ENCODE measurements around the gene UBE2E1.
A peak's percentile ranks its signal among the peaks of the same experiment; 100 is the strongest.
"Not testable (repeated sequence)": the region's sequence is repeated elsewhere in the genome, so short reads cannot be mapped to it uniquely, and the experiment has no call there.

Gene UBE2E1

GRCh38 chr3:23869977-23870662, 64.4 kb downstream of the UBE2E1 start:
- no peak overlapping the region for H3K4me3 ChIP-seq (ENCODE audit: low read depth, low read length)
- TF ChIP-seq, protein P1, sequence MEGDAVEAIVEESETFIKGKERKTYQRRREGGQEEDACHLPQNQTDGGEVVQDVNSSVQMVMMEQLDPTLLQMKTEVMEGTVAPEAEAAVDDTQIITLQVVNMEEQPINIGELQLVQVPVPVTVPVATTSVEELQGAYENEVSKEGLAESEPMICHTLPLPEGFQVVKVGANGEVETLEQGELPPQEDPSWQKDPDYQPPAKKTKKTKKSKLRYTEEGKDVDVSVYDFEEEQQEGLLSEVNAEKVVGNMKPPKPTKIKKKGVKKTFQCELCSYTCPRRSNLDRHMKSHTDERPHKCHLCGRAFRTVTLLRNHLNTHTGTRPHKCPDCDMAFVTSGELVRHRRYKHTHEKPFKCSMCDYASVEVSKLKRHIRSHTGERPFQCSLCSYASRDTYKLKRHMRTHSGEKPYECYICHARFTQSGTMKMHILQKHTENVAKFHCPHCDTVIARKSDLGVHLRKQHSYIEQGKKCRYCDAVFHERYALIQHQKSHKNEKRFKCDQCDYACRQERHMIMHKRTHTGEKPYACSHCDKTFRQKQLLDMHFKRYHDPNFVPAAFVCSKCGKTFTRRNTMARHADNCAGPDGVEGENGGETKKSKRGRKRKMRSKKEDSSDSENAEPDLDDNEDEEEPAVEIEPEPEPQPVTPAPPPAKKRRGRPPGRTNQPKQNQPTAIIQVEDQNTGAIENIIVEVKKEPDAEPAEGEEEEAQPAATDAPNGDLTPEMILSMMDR (conservative IDR thresholded peaks at IDR 0.05; ENCODE audit: low read depth, low read length) = no peak

GRCh38 chr3:23870663-23871043, 64.9 kb downstream of the UBE2E1 start:
- H3K4me3 ChIP-seq (ENCODE audit: low read depth, low read length); DNase-seq (ENCODE audit: low read depth): not testable (repeated sequence)

More at GRCh38 chr3:23869977-23870662, 64.4 kb downstream of the UBE2E1 start:
- DNase-seq (ENCODE audit: low read depth) = no peak

DNA sequence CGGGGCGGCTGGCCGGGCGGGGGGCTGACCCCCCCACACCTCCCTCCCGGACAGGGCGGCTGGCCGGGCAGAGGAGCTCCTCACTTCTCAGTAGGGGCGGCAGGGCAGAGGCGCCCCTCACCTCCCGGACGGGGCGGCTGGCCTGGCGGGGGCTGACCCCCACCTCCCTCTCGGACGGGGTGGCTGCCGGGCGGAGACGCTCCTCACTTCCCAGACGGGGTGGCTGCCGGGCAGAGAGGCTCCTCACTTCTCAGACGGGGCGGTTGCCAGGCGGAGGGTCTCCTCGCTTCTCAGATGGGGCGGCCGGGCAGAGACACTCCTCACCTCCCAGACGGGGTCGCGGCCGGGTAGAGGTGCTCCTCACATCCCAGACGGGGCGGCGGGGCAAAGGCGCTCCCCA, 65.6 kb downstream of the UBE2E1 start:
- H3K4me3 ChIP-seq (ENCODE audit: low read depth, low read length); DNase-seq (ENCODE audit: low read depth): not testable (repeated sequence)

DNA sequence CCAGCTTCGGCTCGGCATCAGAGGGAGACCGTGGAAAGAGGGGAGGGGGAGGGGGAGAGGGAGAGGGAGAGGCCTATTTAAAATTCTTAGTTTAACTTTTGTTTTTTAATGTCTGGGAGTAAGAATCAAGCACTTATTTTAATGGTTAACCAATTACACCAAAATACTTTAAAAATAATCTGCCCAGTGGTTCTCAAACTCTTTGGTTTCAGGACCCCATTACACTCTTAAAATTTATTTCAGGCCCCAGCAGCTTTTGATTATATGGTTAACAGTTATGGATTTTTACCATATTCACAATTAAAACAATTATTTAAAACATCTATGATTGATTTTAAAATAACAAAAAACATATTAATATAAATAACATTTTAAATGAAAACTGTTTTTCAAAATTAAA, 66.6 kb downstream of the UBE2E1 start:
- no peak for DNase-seq (ENCODE audit: low read depth)
- no peak overlapping the region for H3K4me3 ChIP-seq (ENCODE audit: low read depth, low read length)
- TF ChIP-seq, protein P1 (conservative IDR thresholded peaks at IDR 0.05; ENCODE audit: low read depth, low read length) = no peak

DNA sequence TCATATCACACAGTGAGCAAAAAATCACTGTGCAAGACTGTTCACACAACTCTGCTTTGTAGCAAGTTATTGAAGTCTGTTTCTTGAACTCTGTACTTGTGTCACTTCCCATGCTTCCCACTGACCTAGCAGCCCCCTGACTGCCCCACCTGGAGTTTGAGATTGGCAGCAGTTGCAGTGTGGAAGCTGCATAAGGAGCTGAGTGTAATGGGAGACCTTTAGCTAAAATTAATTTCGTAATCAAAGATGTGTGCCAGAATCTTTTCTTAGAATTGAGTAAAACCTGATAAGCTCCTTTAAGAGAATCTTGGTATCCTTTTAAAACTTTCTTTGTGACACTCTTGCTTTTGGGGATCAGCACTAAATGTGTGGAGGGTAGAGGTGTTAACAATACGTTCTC, 68.2 kb downstream of the UBE2E1 start:
- TF ChIP-seq, protein P1 (conservative IDR thresholded peaks at IDR 0.05; ENCODE audit: low read depth, low read length) = peak; percentile 19
- H3K4me3 ChIP-seq (ENCODE audit: low read depth, low read length) = no peak overlapping the region
- peak; percentile 56 for DNase-seq (ENCODE audit: low read depth)

- H3K4me3 ChIP-seq (ENCODE audit: low read depth, low read length) = no peak overlapping the region
- peak; percentile 57 for DNase-seq (ENCODE audit: low read depth)
- TF ChIP-seq, protein P1 (conservative IDR thresholded peaks at IDR 0.05; ENCODE audit: low read depth, low read length) = no peak
These were observed 68.8 kb downstream of the UBE2E1 start for GRCh38 chr3:23874359-23875112.

- H3K4me3 ChIP-seq (ENCODE audit: low read depth, low read length) = no peak overlapping the region
- TF ChIP-seq, protein P1 (conservative IDR thresholded peaks at IDR 0.05; ENCODE audit: low read depth, low read length) = no peak
- DNase-seq (ENCODE audit: low read depth) = no peak
These were observed 69.5 kb downstream of the UBE2E1 start for GRCh38 chr3:23875113-23875725.

Measured in choroid plexus epithelial cell (primary cell).